ENCODE data around the gene CDKAL1. TPM values are rescaled to one million over a fixed set of nuclear protein-coding genes. Genes with fewer than 3 reads are reported as not detected.
"Not testable (repeated sequence)": the region's sequence is repeated elsewhere in the genome, so short reads cannot be mapped to it uniquely, and the experiment has no call there.

The CDKAL1 gene
- total and polyA plus RNA-seq, 2 of the 8 experiments (the other 6 are each of a cell fraction or from before 2014, with no cell fraction given), result 8.4 to 24.6 TPM

DNA sequence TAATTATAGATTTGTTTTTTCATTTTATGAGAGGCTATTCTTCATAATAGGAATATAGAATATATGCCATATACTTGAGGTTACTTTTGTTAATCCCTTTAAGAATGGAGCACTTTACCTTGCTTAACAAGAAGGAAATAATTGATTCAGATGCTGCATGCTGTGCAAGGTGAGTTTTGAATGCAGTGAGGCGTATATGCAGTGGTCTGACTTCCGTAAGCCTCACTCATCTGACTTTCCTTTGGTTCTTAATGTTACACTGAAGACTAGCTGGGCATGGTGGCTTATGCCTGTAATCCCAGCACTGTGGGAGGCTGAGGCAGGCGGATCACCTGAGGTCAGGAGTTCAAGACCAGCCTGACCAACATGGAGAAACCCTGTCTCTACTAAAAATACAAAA, 191.0 kb downstream of the CDKAL1 start:
- CTCF ChIA-PET (ENCODE audit: partially characterized antibody), result interaction anchor here (0.9 kb wide), 1 partner anchor 227 kb away, joined by 3 read pairs; no protein-coding TSS in a partner anchor
- POLR2A ChIA-PET (ENCODE audit: partially characterized antibody); H3K4me2 ChIP-seq (ENCODE audit: insufficient read depth in 1 of 2, low read depth in 2 of 2, low read length in 2 of 2); H2BK120ac ChIP-seq (replicated peaks; ENCODE audit: low read depth, low read length); H3K56ac ChIP-seq (replicated peaks; ENCODE audit: insufficient read length, low read depth, low read length); H4K91ac ChIP-seq (replicated peaks; ENCODE audit: insufficient read length, low read length); DNase-seq (ENCODE audit: low read depth in 1 of 2, low spot score in 2 of 2); H3K4ac ChIP-seq (replicated peaks; ENCODE audit: insufficient read length, low read depth, low read length); H3K27ac ChIP-seq (ENCODE audit: low read depth, low read length); FAIRE-seq; H3K9me3 ChIP-seq (ENCODE audit: insufficient read depth in 2 of 2, low read depth in 1 of 2, low read length in 1 of 2); H3K79me1 ChIP-seq (ENCODE audit: low read depth, low read length); H4K8ac ChIP-seq (ENCODE audit: extremely low read depth, insufficient read depth, low read length); H3K36me3 ChIP-seq (ENCODE audit: control insufficient read depth in 2 of 4, insufficient read depth in 4 of 4, low read length in 3 of 4); H3K18ac ChIP-seq (ENCODE audit: extremely low read depth, low read length); H3K23ac ChIP-seq (ENCODE audit: insufficient read length); H2BK15ac ChIP-seq (ENCODE audit: low read length); H4K20me1 ChIP-seq (replicated peaks in 1 of 2; ENCODE audit: control insufficient read depth in 1 of 2, insufficient read depth in 2 of 2, low read length in 2 of 2); H3K14ac ChIP-seq (ENCODE audit: insufficient read length); H2BK5ac ChIP-seq (ENCODE audit: low read depth, low read length); H3K4me3 ChIP-seq (ENCODE audit: extremely low read depth in 1 of 4, insufficient read depth in 2 of 4, low read depth in 3 of 4, low read length in 4 of 4); H3K27me3 ChIP-seq (replicated peaks in 1 of 4; ENCODE audit: control insufficient read depth in 3 of 4, extremely low read depth in 1 of 4, insufficient read depth in 3 of 4, low read length in 3 of 4); H3K79me2 ChIP-seq (ENCODE audit: control insufficient read depth in 1 of 2, insufficient read depth in 2 of 2, low read length in 2 of 2); H4K5ac ChIP-seq (ENCODE audit: insufficient read length, low read depth, low read length); H3K9ac ChIP-seq (replicated peaks in 1 of 4; ENCODE audit: extremely low read depth in 1 of 4, low read depth in 3 of 4, low read length in 3 of 4); H2AFZ ChIP-seq (ENCODE audit: low read length); H2BK12ac ChIP-seq (ENCODE audit: low read depth, low read length); H2AK5ac ChIP-seq (ENCODE audit: low read depth, low read length); H3K23me2 ChIP-seq (ENCODE audit: low read depth, low read length); H2BK20ac ChIP-seq (ENCODE audit: low read length): not testable (repeated sequence)
- peaks cover 0 to 11% (median 6%) of the 10 kb centered on the region in 4 experiments; a peak in 4 of 7 replicates for H3K4me1 ChIP-seq (replicated peaks in 1 of 4; ENCODE audit: control insufficient read depth in 3 of 4, insufficient read depth in 4 of 4, low read length in 3 of 4)
- 85% methylated on average over 3 of the region's 3 CpGs; no CpG with 5 or more reads in 1 of the 2 experiments for WGBS, 2 experiments (ENCODE audit: extremely low coverage in 1 of 2, insufficient coverage in 1 of 2, insufficient read length in 1 of 2, insufficient replicate concordance in 2 of 2, low coverage in 1 of 2, low lambda C conversion rate in 2 of 2, missing lambda C conversion rate in 1 of 2)

All from H1 (cell line).